A204.1 (cell line): ENCODE measurements around the gene TGFA.

ENCODE experiments used
- FAIRE-seq: peaks from 2 replicates; lab custom pipeline; 2012; peaks lifted over from hg19 to GRCh38; lab: Jason Lieb, UNC

TGFA gene

DNA sequence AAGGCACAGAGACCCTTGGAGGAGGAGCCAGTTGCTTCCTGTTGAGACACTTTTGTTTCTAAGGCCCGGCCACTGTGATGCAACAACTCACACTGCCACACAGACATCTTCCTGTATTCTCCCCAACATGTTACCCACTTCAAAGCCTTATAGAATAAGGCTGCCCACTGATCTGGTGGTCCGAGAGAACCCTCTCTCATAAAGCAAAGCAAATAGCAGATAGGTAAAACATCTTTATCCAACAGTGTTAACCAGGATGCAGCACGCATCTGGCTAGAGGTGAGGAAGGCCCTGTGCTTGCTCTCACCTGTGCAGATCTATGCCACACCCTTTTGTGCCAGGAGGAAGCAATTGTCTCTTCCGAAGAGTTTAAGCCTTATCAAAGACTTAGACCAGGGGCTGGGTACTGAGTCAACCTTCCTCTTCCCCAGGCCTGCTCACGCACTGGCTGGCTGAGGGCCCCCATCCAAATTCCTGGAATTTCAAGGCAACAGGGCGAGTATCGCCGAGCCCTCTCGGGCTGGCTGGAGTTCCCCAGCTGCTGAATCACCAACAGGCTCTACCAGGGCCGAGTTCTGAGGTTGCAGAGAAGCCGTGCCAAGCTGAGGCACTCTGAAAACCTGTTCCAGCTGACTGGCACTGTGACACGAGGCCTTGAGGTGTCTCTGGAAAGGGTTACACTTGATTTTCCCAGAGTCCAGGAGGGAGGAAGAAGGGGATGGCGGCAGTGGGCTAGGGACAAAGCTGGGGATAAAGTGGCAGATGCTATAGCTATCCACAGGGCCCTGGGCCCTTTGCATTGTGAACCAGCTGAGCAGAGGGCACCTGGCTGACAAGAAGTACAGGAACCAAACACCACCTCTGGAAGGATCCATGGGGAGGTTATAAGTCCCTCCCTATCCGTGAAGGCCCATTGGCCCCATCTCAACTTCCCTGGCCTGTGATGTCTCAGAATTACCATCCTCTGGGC lies 29.3 kb downstream of the TGFA start:
- FAIRE-seq = no peak

DNA sequence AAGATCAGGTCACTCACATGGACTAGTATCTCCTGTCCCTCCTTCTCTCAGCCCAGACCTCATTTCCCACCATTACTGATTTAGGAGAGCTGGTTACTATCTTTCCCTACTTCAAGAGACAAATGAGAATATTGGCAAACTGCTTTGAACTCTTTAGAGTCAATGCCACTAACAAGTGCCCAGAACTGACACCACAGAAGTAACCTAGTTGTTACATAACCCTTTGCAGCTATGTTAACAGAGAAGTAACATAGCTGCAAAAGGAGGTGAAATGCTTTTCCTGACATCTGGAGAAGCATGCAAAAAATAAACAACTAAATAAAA lies 30.0 kb downstream of the TGFA start:
- no peak for FAIRE-seq

DNA sequence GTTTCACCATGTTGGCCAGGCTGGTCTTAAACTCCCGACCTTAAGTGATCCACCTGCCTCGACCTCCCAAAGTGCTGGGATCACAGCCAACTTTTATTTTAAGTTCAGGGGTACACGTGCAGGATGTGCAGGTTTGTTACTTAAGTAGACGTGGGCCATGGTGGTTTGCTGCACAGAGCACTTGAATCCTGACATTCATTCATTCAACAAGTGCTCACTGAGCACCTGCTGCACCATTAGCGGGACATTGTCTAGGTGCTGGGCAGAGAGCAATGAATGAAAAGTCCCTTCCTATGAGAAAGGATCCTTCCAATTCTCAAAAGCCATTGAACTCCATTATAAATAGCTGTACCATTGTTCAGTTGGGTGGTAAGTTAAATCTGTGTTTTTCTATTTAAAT lies 31.0 kb downstream of the TGFA start:
- no peak for FAIRE-seq

DNA sequence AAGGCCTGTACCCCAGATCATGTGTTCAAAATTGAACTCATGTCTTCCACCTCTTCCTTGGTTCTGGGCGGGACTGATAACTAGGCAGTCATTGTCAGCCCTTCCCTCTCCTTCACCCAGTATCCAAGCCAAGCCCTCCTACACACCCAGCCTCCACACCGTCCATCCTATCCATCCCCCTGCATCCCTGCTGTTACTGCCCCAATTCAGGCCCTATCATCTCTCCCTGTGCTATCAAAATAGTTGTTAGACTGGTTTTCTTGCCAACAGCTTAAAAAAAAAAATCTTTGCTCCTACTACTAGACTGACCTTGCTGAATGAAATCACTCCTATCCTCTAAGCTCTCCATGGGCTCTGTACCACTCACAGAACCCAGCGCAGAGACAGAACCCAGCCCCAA lies 32.8 kb downstream of the TGFA start:
- FAIRE-seq = no peak

DNA sequence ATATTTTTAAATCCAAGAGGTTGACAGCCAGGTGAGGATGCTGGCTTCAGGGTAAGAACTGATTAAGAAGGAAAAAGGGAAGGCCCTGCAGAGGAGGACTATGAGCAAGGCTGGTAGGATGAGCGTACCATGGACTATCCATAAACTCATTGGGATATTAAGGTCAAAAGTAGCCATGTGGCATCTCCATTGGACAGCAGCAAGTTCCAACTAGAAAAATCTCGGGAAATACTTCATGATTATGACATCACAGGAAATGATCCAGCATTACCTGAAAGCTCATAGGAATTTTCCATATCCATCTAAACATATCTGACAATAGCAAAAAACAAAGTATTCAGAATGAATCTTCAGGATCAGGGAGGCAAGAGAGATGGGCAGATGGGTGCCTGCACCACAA lies 34.2 kb downstream of the TGFA start:
- no peak for FAIRE-seq

DNA sequence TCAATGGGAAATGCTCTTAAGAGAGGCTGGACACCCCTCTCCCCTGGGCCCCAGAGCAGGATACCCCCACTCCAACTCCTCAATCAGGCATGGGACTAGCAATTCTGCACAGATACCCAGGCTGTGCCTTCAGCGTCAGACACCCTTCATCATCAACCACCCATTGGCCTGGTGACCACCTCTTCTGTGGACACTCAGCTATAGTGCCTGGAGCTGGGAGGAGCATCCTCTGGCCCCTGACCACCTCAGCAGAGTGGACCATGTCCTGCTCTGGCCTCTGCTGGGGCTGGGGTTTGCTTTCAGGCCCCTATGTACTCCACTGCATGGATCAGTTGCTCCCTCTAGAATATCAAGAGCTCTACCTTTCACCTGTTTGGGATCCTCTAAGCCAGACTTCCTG lies 35.1 kb downstream of the TGFA start:
- no peak for FAIRE-seq

DNA sequence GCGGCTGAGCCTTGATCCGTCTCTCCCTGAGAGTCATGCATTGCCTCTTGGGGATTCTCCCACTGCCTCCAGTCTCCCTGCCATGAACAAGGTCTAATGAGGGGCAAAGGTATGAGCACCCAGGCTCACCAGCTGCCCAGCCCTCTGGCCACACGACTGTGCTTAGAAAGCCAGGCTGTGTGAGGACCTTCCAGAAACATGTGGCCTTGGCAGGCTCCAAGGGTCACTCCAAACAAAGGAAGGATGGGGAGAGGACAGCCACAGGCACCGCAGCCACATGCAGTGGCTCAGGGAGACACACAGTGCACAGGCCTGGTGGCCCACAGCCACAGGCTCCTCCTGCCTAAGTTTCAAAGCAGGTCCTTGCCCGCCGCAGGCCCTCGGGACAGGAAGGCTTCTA lies 35.8 kb downstream of the TGFA start:
- FAIRE-seq = no peak

DNA sequence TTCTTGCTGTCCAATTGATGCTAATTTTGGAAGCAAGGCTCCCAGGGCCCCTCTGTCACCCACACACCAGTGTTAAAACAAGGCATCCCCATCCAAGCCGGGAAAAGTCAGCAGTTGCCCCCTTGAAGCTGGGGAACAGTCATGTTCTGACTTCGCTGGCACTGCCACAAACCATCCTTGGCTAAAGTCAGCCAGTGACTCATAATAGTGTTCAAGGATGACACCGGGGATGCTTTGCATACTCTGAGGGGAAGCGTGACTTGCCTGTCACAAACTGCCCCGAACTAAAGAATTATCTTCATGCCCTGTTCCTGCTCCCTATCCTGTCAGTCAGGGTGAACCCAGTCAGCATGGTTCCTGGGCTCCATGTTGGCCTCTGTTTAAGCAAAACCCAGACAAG lies 37.0 kb downstream of the TGFA start:
- no peak for FAIRE-seq

DNA sequence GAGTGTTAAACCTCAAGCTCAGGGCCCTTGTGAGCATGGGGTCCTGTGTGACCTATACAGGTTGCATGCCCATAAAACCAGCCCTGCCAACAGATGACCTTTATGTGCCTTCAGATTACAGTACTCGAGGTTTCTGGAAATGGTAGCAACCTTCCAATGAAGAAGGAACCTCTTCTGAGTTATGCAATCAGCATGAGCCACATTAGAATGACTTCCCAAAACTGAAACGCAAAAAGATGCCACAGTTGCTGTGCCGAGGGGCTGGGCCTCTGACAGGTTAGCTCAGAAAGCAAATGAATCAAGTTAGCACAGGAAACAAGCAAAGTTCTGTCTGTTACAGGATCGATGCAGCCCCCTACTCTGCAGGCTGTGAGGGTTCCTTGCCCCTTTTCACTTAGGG lies 37.7 kb downstream of the TGFA start:
- no peak for FAIRE-seq

DNA sequence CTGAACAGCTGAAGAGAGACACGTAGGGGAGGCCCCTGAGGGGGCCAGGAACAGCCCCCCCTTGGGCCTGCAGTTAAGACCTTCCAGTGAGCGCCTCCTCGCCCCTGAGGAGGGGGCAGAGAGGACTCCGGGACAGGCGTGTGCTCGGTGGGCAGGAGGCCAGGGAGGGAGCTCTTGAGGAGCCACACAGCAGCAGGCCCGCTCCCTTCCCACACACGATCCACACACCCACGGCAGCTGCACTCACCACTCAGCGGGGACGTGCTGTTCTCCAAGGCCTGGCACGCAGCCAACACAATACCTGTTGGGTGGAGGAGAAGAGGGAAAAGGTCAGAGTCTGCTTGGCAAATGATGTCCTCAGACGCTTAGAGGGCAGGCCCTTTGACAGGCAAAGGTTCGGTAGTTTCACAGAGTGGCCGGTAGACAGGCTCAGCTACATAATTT lies 39.0 kb downstream of the TGFA start:
- FAIRE-seq = no peak

DNA sequence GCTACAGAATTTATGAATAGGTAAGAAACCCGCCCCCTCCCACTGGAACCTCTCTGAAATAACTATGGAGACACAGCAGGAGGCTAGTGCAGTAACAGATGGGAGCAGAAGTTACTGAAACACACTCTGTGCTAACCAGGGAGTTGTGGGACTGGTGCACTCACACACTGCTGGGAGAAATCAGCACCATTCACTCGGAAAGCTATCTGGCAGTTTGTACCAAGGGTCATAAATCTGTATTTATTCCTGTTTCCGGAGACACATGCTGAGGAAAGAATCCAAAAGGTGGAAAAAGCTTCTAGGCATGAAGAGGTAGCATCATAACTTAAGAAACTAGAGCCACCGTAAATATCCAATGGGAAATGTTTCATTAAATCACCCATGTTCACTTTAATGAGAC lies 39.9 kb downstream of the TGFA start:
- no peak for FAIRE-seq

DNA sequence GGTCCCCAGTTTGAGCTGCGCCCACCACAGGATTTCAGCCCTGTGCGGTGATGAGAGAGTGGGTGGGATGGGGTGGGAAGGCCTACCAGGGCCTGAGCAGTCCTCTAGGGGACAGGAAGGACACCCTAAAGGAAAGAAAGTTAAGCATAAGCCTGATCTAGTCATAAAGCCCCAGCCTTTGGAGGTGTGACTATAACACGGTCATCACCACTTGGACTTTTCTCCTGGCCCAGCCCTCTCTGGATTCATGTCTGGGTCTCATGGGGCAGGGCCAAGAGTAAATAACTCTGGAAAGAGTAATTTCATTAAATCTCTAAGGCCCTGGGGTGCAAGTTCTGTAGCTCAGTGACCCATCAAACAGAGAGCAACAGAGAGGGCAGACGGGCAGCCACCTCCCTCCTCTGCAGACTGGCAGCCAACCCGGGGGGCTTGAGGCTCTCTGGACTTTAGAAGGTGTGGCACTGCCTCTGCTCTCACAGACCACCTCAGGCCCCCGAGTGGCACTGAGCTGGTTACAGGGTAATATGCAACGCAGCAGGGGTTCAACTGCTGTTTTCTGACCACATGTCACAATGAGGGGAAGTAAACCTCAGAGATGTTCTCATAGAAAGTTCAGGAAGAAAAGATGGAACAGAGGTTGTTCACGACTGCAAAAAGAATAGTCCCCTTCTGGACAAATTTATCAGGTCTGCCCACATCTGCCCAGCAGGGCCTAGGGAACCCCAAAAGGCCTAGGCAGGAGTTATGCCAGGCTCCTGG lies 41.5 kb downstream of the TGFA start:
- no peak for FAIRE-seq

DNA sequence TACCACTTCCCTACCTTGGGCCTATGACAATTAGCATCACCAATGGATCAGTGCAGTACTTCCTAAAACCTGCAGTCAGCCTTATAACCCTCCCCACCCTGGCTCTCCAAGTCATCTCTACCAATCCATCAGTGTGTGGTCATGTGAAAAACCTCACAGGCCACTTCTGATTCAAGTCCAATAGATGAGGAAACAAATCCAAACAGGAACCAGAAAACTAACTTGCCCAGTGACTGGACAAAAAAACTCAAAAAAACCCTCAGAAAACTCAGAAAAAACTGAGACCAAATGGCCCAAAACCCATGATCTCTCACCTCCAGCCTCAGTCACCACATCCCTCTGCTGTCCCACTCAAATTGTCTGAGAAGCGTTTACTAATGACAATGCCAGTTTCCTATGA lies 43.3 kb downstream of the TGFA start:
- no peak for FAIRE-seq

DNA sequence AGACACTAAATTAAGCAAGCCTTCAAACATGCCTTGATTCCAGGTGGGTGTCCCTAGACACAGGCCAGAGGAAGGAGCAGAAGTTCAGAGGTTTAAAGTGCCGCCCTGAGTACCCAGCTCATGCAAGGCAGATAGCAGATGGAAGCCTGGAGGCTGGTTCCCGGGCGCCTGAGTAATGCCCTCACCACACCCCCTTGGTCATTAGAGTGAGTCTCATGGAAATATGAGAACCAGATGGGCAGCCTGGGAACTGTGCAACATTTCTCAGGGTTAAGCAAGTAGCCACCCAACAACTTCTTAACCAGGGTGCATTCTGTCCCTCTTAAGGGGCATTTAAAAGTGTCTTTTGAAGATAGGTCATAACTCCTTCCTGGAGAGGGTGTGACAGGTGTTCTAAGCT lies 44.1 kb downstream of the TGFA start:
- FAIRE-seq = no peak

DNA sequence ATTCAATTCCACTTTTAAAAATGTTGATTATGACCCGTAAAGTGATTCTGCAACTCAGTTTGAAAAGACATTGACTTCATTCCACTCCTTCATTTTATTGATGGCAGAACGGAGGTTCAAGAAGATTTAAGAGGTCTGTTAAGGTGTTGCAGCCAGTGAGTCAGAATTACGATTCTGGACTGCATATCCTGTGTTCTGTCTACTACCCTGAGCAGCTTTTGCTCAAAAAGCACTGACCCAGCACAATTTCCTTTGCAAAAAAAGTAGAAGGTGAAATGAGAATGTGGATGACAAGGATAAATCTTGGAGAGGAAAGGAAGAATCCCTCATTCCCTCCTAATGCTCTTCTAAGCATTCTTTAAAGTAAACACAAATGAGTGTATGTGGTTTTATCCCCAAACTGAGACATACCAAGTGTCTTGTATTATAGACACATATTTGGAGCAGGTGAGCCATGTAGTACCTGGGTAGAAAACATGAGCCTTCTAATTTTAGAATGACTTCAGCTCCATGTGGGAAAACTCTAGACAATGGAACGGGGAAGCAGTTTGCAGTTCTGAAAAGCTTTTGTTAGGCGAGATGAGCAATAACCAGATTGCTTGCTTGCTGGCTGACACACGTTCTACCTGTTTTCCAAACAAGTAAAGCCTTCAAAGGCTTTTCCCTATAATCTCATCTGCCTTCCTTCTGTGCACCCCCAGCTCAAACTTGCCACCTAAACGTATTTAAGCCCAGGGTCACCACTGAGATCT lies 44.7 kb downstream of the TGFA start:
- no peak for FAIRE-seq

DNA sequence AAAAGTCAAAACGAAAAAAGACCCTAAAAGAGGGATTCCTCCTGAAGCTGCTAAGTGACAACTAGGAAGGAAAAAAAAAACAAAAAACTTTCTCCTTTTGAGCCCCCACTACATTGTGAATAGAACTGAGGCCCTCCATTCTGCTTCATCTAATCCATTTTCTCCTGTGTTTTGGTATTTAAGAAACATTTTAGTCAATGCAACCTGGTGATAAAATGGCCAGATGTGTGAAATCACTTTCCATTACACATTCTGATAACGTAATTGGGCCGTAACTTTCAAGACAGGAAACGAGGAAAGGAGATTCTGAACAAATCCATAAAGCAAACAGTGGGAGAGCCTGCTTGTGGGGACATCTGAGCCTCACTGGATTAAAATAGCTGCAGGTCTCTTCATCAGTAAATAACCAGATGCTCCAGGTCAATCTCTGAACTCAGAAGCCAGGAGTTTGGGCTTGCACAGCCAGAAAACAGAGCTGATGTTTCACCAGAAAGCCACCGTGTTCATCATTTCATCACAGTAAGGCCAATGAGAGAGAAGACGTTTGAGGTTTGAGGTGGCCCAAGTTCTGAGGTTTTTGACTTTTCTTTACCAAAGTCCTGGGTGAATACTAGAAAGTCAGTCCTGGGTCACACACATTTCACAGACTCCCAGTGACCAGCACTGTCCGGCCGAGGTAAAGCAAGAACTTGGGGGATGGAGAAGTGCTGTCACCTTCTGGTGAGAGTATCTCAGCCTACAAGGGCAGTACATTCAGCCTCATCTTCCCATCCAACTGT lies 47.8 kb downstream of the TGFA start:
- FAIRE-seq = no peak

DNA sequence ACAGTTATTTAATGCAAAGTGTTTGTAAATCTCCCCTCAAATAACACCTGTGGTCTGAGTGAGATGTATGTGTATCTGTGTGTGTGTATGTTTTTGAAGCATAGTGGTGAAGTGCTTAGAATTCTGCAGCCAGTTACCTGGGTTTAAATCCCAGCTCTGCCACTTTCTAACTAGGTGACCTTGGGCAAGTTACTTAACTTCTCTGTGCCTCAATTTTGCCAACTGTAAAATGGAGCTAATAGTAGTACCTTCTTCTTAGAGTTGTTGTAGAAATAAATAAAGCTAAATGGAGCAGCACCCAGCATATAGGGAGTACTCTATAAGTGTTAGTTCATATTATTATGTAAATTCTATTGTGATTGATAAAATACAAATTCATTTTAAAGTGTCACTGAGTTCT lies 48.9 kb downstream of the TGFA start:
- no peak for FAIRE-seq

DNA sequence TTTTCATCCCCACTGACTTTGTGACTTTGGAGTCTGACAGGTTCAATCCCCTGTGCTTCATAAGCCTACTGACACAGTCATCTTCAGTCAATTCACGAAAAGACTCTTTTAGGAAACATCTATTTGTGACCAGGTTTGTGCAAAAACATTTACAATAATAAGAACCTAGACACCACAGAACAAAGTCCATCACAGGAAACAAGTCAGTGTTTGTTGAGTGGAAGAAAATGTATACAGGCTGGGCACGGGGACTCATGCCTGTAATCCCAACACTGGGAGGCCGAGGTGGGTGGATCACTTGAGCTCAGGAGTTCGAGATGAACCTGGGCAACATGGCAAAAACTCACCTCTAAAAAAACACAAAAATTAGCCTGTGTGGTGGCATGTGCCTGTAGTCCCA lies 49.7 kb downstream of the TGFA start:
- no peak for FAIRE-seq

DNA sequence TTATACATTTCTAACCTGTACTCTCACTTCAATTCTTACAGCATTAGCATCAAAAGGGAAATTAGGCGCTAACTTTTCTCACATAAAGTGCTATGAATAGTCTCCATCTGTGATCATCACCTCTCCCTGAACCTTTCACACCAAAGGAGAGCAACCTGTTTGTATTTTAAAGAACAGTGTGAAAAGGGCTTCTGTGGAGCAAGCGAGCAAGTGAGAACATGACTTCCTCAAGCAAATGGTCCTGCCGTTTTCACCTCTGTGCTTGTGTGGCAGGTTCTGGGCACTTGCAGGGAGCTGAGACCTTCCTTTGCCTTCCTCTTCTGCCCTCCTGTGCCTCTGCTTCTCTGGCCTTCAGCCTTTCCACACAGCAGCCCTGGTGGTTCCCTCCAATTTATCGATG lies 51.9 kb downstream of the TGFA start:
- FAIRE-seq = no peak

DNA sequence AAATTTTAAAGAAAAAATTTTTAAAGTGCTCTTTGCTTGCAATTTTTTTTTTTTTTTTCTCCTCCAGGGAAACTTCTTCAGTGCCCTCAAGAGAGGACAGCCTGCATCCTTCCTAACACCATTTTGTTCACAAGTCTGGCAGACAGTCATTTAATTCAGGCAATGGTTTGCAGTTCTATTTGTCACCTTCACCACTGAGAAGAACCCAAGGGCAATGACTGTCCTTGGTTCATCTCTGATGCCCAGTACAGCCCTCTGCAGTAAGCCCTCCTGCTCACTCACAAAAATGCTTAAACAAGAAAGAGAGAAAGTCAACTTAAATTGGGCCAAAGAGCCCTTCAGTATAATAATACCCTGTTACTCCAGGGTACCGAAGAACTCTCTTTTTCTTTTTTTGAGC lies 52.4 kb downstream of the TGFA start:
- no peak for FAIRE-seq

DNA sequence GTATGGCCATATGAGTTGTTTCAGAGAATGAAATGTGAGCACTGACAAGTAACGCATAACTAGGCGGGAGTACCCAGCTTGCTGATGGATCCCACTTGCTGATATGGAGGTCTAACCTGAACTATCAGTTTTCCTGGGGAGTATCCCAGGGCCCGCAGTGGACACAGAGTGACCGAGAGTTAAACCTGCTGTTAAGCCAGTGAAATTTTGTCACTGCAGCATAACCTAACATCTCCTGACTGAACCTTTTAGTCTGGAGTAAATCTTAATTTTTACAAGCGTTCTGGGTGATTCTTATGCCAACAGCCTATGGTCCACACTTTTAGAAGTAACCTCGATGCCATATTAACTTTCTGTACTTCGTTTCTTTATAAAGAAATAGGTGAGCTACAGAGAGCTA lies 54.4 kb downstream of the TGFA start:
- FAIRE-seq = no peak

DNA sequence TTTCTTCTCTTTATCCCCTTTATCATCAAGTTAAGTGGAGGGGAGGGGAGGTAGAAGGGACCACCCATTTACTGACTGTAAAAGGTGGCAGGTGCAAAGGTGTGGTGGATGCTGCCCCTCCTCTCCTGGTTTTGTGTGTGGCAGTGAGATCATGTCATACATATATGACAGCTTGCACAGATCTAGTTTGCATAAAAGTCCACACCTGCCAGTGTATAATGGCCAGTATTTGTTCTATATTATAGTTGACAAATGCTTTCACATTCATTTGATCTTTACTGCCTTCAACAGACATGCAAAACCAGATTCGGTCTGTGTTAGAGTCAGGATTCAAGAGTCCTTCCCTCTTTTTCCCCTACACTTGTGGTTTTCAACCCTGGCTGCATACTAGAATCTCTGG lies 55.1 kb downstream of the TGFA start:
- no peak for FAIRE-seq
